Thyroid gland (tissue), 4 donors: Measurements from ENCODE around the gene UBTF. TPM values are rescaled to one million over a fixed set of nuclear protein-coding genes. Genes with fewer than 3 reads are reported as not detected.

Experiments used
- DNase-seq, 2 donors: peaks; one replicate each; pipeline ENCODE4 v3.0.0-alpha.2; 2019
- H3K27ac ChIP-seq, 3 donors: fragments of 200-600 bp; sonication (generic); 1 replicate in 2 of 3; 2 replicates in 1 of 3; pipeline ENCODE4 v1.5.1; 2016 to 2019; ENCODE audit warnings: mild to moderate bottlenecking in 1 of 3, moderate library complexity in 1 of 3
- H3K27me3 ChIP-seq: fragments of 200-600 bp; sonication (generic); one replicate; pipeline ENCODE4 v1.5.1; 2019
- H3K36me3 ChIP-seq, 2 donors: fragments of 200-600 bp; sonication (generic); one replicate each; pipeline ENCODE4 v1.5.1; 2016 to 2019
- H3K4me1 ChIP-seq, 2 donors: fragments of 200-600 bp; sonication (generic); one replicate each; pipeline ENCODE4 v1.5.1; 2017 to 2019
- H3K4me3 ChIP-seq, 3 donors: fragments of 200-600 bp; sonication (generic); replicated peaks in 1 of 3; 1 replicate in 2 of 3; 2 replicates in 1 of 3; pipeline ENCODE4 v1.5.1; 2016; ENCODE audit warnings: mild to moderate bottlenecking in 1 of 3
- H3K9me3 ChIP-seq: fragments of 200-600 bp; sonication (generic); one replicate; pipeline ENCODE4 v1.5.1; 2017
- CTCF ChIP-seq, 6 experiments: fragments of 200-600 bp in 3 of 6; fragments of 450-650 bp in 3 of 6; sonication (generic) in 3 of 6; IDR thresholded peaks; one replicate each; pipeline ENCODE4 v1.5.1; 2016 to 2019; ENCODE audit warnings: antibody characterized with exemption in 6 of 6, mild to moderate bottlenecking in 2 of 6, inconsistent platforms in 1 of 6, moderate library complexity in 1 of 6
- POLR2A ChIP-seq, 2 donors: fragments of 450-650 bp; IDR thresholded peaks; one replicate each; pipeline ENCODE4 v1.6.1; 2017; ENCODE audit warnings: antibody characterized with exemption in 2 of 2, mild to moderate bottlenecking in 2 of 2, moderate library complexity in 1 of 2
- WGBS, 2 donors: methylation state at CpG; one replicate each; pipeline ENCODE4 v1.1.5; 2017; 5-methylcytosine and 5-hydroxymethylcytosine counted together
- intact Hi-C: fragments of 100-400 bp; cut with DNase I; formaldehyde crosslinking; loops from one replicate; pipeline ENCODE4 v1.15.1; 2023
- total RNA-seq, 4 donors: library from RNA; depleted of rRNA; stranded (reverse); fragments of >200 nt; gene quantifications; one replicate each; pipeline ENCODE4 v1.2.3, GENCODE V29; 2016

The UBTF gene
- total RNA-seq, 4 donors from 2014 or later = 63.6 to 97.4 (median 89.5) TPM

GRCh38 chr17:44235583-44235936 is 16.1 kb upstream of the UBTF start:
- Histone ChIP-seq H3K4me1 (peaks cover 11 to 15% of the 10 kb centered on the region in 2 donors), H3K4me3 (no peak overlapping the region), H3K27ac (peak overlapping the region in 1 of 3 donors; percentile 52), H3K27me3 (no peaks in the 10 kb centered on the region), H3K36me3 (no peaks in the 10 kb centered on the region), H3K9me3 (no peaks in the 10 kb centered on the region)
- 52 to 55% methylated on average over 5 of the region's 5 CpGs for WGBS, 2 donors
- intact Hi-C loops = no loop called here
- DNase-seq = peak; percentile 22
- no peak for TF ChIP-seq CTCF (IDR thresholded peaks at IDR 0.05)
- no peak for TF ChIP-seq POLR2A (IDR thresholded peaks at IDR 0.05)

DNA sequence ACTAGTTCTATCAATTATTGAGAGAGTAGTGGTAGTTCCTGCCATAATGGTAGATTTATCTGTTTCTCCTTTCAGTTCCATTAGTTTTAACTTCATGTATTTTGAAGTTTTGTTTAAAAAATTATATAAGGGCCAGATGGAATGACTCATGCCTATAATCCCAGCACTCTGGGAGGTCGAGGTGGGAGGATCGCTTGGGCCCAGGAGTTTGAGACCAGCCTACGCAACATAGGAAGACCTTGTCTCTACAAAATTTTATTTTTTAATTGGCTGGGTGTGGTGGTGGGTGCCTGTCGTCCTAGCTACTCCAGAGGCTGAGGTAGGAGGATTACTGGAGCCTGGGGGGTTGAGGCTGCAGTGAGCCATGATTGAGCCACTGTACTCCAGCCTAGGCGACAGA is 14.1 kb upstream of the UBTF start:
- no peaks in the 10 kb centered on the region for H3K36me3 ChIP-seq
- peaks cover 11 to 15% of the 10 kb centered on the region in 2 donors for H3K4me1 ChIP-seq
- H3K27ac ChIP-seq = no peak overlapping the region
- H3K27me3 ChIP-seq = no peaks in the 10 kb centered on the region
- TF ChIP-seq CTCF (IDR thresholded peaks at IDR 0.05) (no peak), POLR2A (IDR thresholded peaks at IDR 0.05) (no peak)
- 85 to 91% methylated on average over 5 of the region's 5 CpGs for WGBS, 2 donors
- intact Hi-C loops = no loop called here
- H3K4me3 ChIP-seq = no peak overlapping the region
- no peaks in the 10 kb centered on the region for H3K9me3 ChIP-seq
- DNase-seq = no peak

- no peaks in the 10 kb centered on the region for H3K36me3 ChIP-seq
- peaks cover 11 to 15% of the 10 kb centered on the region in 2 donors for H3K4me1 ChIP-seq
- no peak overlapping the region for H3K27ac ChIP-seq
- no peak overlapping the region for H3K4me3 ChIP-seq
- H3K9me3 ChIP-seq = no peaks in the 10 kb centered on the region
- TF ChIP-seq POLR2A (IDR thresholded peaks at IDR 0.05) (no peak), CTCF (IDR thresholded peaks at IDR 0.05) (no peak)
- 92 to 94% methylated on average over 7 of the region's 7 CpGs for WGBS, 2 donors
- no peak for DNase-seq
- intact Hi-C loops = no loop called here
- no peaks in the 10 kb centered on the region for H3K27me3 ChIP-seq
Measured at GRCh38 chr17:44232061-44232460, 12.6 kb upstream of the UBTF start.

- TF ChIP-seq CTCF (IDR thresholded peaks at IDR 0.05) = no peak
- no peak for TF ChIP-seq POLR2A (IDR thresholded peaks at IDR 0.05)
- intact Hi-C loops = no loop called here
- H3K36me3 ChIP-seq = no peaks in the 10 kb centered on the region
- no peaks in the 10 kb centered on the region for H3K27me3 ChIP-seq
- H3K9me3 ChIP-seq = no peaks in the 10 kb centered on the region
- no peak for DNase-seq
- H3K4me3 ChIP-seq = no peak overlapping the region
- no peak overlapping the region for H3K27ac ChIP-seq
- H3K4me1 ChIP-seq = peaks cover 7 to 8% of the 10 kb centered on the region in 2 donors
- 71 to 78% methylated on average over 8 of the region's 9 CpGs for WGBS, 2 donors
Measured at GRCh38 chr17:44230140-44230539, 10.7 kb upstream of the UBTF start.

GRCh38 chr17:44229090-44229489 is 9.6 kb upstream of the UBTF start:
- Histone ChIP-seq H3K27me3 (no peaks in the 10 kb centered on the region), H3K9me3 (no peaks in the 10 kb centered on the region), H3K27ac (no peak overlapping the region), H3K36me3 (no peaks in the 10 kb centered on the region), H3K4me1 (peaks cover 0 to 1% of the 10 kb centered on the region in 2 donors), H3K4me3 (no peak overlapping the region)
- DNase-seq = peak in 1 of 2 donors; percentile 14
- 67 to 70% methylated on average over 2 to 4 of the region's 6 CpGs for WGBS, 2 donors
- no peak for TF ChIP-seq POLR2A (IDR thresholded peaks at IDR 0.05)
- TF ChIP-seq CTCF (IDR thresholded peaks at IDR 0.05) = no peak
- intact Hi-C loops = no loop called here
